Right lobe of liver (tissue), 6 donors: ENCODE results near the gene LMOD2. TPM values are rescaled to one million over a fixed set of nuclear protein-coding genes. Genes with fewer than 3 reads are reported as not detected.

Experiments used
- ATAC-seq, 4 donors: fragments of 200-7000 bp; cut with Tn5 transposase; one replicate each; pipeline ENCODE4 v1.9.1; 2020; ENCODE audit warnings: mild to moderate bottlenecking in 4 of 4, moderate library complexity in 4 of 4
- DNase-seq, 3 donors: peaks; one replicate each; pipeline ENCODE4 v3.0.0-alpha.2; 2020
- H3K27ac ChIP-seq, 3 donors: fragments of 200-600 bp; one replicate each; pipeline ENCODE4 v1.8.0; 2022
- H3K27me3 ChIP-seq, 2 donors: fragments of 200-600 bp; one replicate each; pipeline ENCODE4 v1.8.0; 2022
- H3K36me3 ChIP-seq, 4 donors: fragments of 200-600 bp; sonication (generic) in 1 of 4; one replicate each; pipeline versions ENCODE4 v1.5.1 to v1.8.0; 2017 to 2022; ENCODE audit warnings: control low read depth in 1 of 4
- H3K4me1 ChIP-seq, 4 donors: fragments of 200-600 bp; sonication (generic) in 1 of 4; one replicate each; pipeline versions ENCODE4 v1.5.1 to v1.8.0; 2017 to 2022; ENCODE audit warnings: control low read depth in 1 of 4
- H3K4me3 ChIP-seq, 3 donors: fragments of 200-600 bp; one replicate each; pipeline ENCODE4 v1.8.0; 2022
- H3K9me3 ChIP-seq, 4 donors: fragments of 200-600 bp; sonication (generic) in 1 of 4; one replicate each; pipeline versions ENCODE4 v1.5.1 to v1.8.0; 2017 to 2022; ENCODE audit warnings: control low read depth in 1 of 4
- CTCF ChIP-seq, 4 donors: fragments of 200-600 bp in 3 of 4; fragments of 450-650 bp in 1 of 4; IDR thresholded peaks; one replicate each; pipeline versions ENCODE4 v1.5.1 to v1.8.0; 2016 to 2022; ENCODE audit warnings: antibody characterized with exemption in 4 of 4, mild to moderate bottlenecking in 2 of 4
- POLR2A ChIP-seq: fragments of 450-650 bp; IDR thresholded peaks from one replicate; pipeline ENCODE4 v1.6.1; 2017; ENCODE audit warnings: antibody characterized with exemption, mild to moderate bottlenecking
- WGBS: methylation state at CpG from one replicate; pipeline ENCODE4 v1.1.6; 2018; ENCODE audit warnings: low coverage, low lambda C conversion rate; ENCODE audit not compliant: insufficient coverage; ENCODE audit errors: missing lambda C conversion rate; 5-methylcytosine and 5-hydroxymethylcytosine counted together
- intact Hi-C, 2 donors: fragments of 100-400 bp; cut with DNase I; formaldehyde crosslinking; loops; one replicate each; pipeline versions ENCODE4 v1.11.2 to v1.14.1; 2022
- total RNA-seq, 6 experiments: library from RNA; depleted of rRNA in 2 of 6; stranded (reverse); fragments of >200 nt in 2 of 6; fragmentation: NEBNext Ultra II Directional in 3 of 6; extraction: Animal tissue kit (Norgen Biotek cat#: 25700) in 3 of 6; gene quantifications; one replicate each; pipeline versions ENCODE4 v1.1.0 to v1.2.4, GENCODE V29; 2016 to 2023
- donor health status: DM: no; HTN: yes; CAD: no.
- donor health status: DM: no; HTN: no; CAD: no.
- donor health status: DM: no; HTN: no; CAD: no.
- donor health status: DM: no; HTN: yes; CAD: no.
- donor health status: DM: no; HTN: yes; CAD: no.

LMOD2 gene
- total RNA-seq, 6 experiments from 2014 or later: 0.37 TPM; not detected in 5

DNA sequence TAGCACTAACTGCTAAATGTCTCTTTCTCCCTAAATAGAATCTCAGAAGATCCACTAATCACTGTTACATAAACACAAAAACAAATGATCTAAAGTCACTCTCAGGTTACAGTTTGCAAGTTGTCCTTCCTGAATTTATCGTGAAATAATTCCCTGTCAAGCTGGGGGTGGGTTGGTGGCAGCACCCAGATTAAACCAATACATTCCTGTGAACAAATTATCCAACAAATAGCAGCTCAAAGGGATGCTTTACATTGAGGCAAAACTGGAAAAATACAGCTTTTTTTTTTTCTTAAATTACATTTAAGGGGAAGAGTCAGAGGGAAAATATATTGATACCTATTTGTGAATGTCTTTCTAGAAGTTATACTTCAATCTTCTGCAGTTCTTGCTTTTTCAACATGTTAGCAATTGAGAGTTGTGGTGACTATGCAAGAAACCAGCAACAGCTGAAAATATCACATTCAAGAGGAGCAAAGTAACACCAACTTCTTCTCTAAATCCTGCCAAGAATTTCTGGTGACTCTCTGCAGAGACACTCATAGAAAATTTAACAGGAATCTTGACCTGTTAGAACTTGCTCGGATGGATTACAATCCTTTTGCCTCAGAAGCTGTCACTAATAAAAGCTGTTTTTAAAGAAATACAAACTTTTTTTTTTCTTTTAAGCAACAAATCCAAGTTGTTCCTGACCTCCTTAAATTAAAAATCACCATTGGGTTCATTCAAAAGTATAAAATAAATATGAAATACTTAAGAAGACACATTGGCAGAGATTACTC, 18.9 kb downstream of the LMOD2 start:
- Histone ChIP-seq H3K4me3 (no peak overlapping the region), H3K27me3 (no peaks in the 10 kb centered on the region), H3K4me1 (peaks cover 0 to 33% (median 11%) of the 10 kb centered on the region in 4 donors), H3K36me3 (no peaks in the 10 kb centered on the region), H3K27ac (peak overlapping the region in 2 of 3 donors; percentile 8 to 50), H3K9me3 (no peaks in the 10 kb centered on the region)
- WGBS: 17% methylated on average over 2 of the region's 2 CpGs
- intact Hi-C loops: no loop called here
- DNase-seq (no peak), ATAC-seq (peak in 2 of 4 donors; percentile 5 to 28)
- TF ChIP-seq CTCF (IDR thresholded peaks at IDR 0.05): no peak
- no peak for TF ChIP-seq POLR2A

- DNase-seq: no peak
- Histone ChIP-seq H3K9me3 (no peaks in the 10 kb centered on the region), H3K36me3 (no peaks in the 10 kb centered on the region), H3K4me1 (peaks cover 0 to 28% (median 11%) of the 10 kb centered on the region in 4 donors), H3K27me3 (no peaks in the 10 kb centered on the region), H3K27ac (peak overlapping the region in 2 of 3 donors; percentile 8 to 50), H3K4me3 (no peak overlapping the region)
- ATAC-seq: peak; percentile 47 to 68 (median 63)
- TF ChIP-seq CTCF (IDR thresholded peaks at IDR 0.05) (no peak), POLR2A (no peak)
- intact Hi-C loops: no loop called here
These were observed 19.5 kb downstream of the LMOD2 start for GRCh38 chr7:123675181-123675473.

GRCh38 chr7:123677061-123677715, 21.5 kb downstream of the LMOD2 start:
- intact Hi-C loops: no loop called here
- Histone ChIP-seq H3K27ac (no peak overlapping the region), H3K4me3 (no peak overlapping the region), H3K9me3 (no peaks in the 10 kb centered on the region), H3K27me3 (no peaks in the 10 kb centered on the region), H3K36me3 (no peaks in the 10 kb centered on the region), H3K4me1 (peaks cover 0 to 41% (median 15%) of the 10 kb centered on the region in 4 donors)
- DNase-seq (no peak), ATAC-seq (no peak)
- TF ChIP-seq POLR2A (no peak), CTCF (IDR thresholded peaks at IDR 0.05) (no peak)
- 52% methylated on average over 2 of the region's 2 CpGs for WGBS

GRCh38 chr7:123679614-123680013, 23.9 kb downstream of the LMOD2 start:
- peak overlapping the region in 1 of 3 donors; percentile 2 for H3K27ac ChIP-seq
- 45% methylated on average over 3 of the region's 3 CpGs for WGBS
- H3K36me3 ChIP-seq: no peaks in the 10 kb centered on the region
- intact Hi-C loops: no loop called here
- TF ChIP-seq POLR2A (no peak), CTCF (IDR thresholded peaks at IDR 0.05) (no peak)
- no peak overlapping the region for H3K4me3 ChIP-seq
- DNase-seq (no peak), ATAC-seq (peak in 1 of 4 donors; percentile 28)
- no peaks in the 10 kb centered on the region for H3K9me3 ChIP-seq
- H3K4me1 ChIP-seq: peaks cover 0 to 45% (median 16%) of the 10 kb centered on the region in 4 donors
- no peaks in the 10 kb centered on the region for H3K27me3 ChIP-seq
